HG03558 (cell line): Measurements from ENCODE around the gene CRYBA2.

Source experiments
- ATAC-seq: cut with Tn5 transposase; IDR thresholded peaks from one replicate; pipeline ENCODE4 v1.9.1; 2021; ENCODE audit warnings: moderate number of reproducible peaks; ENCODE audit not compliant: unreplicated experiment; ENCODE audit errors: extremely low read depth

CRYBA2 gene

DNA sequence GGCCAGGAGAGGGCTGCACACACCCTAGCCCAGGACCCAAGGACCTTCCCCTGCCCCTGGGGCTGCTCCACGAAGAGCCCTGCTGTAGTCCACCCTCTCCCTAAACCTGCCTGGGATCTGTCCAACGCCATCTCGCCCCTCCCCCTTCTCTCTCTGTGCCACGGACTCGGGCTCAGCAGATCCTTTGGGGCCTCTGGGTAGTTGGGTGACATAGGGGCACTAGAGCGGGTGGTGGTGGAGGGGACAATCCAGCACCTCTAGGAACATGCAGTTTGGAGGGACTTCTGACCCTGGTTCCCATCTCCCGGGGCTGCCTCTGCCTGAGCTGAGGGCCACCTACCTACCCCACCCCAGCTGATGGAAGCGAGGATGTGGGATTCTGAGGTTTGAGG, 7.3 kb upstream of the CRYBA2 start:
- ATAC-seq, result no peak

DNA sequence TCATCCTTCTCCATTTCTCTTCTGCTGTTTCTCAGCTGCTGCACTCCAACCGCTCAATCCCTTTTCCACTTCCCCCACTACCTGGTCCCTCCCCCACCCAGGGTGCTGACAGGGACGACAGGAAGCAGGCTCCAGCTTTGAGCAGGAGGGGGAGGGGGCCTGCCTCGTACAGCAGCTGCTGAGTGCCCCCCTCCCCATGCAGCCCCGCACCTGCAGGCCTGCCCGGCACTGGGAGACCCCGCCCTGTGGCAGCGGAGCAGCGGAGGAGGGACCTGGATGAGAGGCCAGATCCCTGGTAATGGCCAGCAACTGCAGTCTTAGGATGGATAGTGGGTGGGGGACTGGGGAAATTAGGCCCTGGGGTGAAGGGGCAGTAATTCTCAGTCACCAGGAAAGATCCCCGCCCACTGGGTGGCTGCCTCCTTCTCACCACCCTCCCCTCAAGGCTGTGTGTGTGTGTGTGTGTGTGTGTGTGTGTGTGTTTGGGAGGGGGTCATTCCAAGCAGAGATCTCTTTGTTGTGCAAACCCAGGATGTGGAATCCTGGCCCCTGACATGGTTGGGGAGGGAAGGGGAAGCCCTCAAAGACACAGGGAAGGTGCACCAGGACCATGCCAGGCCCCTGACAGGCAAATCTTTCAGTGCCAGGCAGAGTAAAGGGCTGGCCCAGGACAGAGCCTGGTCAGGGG, 6.8 kb upstream of the CRYBA2 start:
- no peak for ATAC-seq

DNA sequence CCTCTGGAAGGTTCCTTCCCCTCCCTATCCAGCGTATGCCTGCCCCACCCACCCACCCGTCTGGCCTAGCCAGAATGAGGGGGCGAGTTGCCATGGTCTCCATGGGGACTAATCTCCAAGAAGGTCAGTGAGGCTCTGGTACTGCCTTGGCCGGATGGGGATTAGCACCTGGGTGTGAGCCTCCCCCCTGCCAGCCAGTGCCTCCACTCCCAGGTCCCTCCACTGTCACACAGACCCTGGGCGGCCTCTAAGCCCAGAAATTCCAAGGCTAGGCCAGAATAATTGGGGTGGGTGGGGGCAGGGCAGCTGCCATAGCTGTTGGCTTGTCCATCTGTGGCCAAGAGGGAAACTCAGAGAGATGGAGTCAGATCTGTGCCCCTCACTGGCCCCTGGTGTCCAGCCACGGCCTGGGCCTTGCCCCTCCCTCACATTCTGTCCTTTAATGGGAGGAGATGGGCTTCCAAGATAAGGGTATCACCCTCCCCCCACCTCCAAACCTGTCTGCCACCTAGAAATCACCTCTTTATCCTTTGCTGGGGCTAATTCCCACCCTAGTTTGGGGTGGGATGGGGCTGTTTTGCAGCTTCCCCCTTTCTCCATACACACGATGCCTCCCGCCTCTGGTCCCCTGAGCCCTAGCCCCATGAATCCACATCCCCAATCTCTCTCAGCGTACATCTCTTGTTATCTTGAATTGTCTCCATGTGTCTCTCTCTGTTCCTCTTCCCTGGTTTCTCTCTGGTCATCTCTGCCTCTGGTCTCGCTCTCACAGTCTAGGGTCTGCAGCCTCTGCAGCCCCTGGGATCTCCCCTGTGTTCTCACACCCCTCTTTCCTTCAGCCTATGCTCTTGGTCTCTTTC, 6.0 kb upstream of the CRYBA2 start:
- ATAC-seq, result no peak

DNA sequence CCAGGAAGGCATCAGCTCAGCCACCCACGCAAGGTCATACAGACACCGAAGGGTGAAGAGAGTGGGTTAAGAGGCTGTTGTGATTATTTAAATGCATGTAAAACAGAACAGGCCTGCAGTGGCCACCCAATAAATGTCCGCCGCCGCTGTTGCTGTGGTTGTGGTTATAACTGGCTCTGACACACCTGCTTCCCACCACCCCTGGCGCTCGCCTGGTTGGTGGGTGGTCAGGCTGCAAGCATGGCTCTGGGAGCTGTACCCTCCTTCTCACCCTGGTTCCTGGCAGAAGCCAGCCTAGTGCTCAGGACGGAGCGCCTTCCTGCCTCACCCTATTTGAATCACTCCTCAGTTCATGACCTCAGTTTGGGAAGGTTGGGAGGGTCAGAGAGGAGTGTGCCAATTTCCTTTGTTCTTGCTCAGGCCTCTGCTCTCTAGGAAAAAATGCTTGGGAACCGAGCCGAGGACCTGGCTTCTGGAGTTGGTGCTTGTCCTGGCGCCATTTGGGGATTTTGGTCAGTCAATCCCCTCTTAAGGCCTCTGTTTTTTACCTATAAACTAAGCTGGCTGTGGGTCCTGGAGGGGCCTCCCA, 5.3 kb upstream of the CRYBA2 start:
- ATAC-seq, result no peak

DNA sequence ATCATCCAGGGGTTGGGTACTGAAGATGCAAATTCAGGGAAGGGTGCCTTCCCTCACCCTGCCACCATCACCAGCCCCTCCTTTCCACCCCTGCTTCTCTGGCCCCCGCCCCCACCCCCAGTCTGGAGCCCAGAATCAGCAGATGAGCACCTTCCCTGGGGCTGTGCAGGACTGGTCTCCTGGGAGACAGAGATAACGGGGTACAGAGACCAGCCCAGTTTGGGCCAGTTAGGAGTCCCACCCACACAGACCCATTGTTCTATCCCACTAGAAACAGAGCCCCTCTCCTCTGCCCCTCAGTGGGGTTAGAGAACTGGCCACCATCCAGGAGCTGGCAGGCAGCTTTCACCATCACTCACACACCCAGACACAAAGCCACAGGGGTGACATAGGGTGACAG, 4.5 kb upstream of the CRYBA2 start:
- no peak for ATAC-seq

DNA sequence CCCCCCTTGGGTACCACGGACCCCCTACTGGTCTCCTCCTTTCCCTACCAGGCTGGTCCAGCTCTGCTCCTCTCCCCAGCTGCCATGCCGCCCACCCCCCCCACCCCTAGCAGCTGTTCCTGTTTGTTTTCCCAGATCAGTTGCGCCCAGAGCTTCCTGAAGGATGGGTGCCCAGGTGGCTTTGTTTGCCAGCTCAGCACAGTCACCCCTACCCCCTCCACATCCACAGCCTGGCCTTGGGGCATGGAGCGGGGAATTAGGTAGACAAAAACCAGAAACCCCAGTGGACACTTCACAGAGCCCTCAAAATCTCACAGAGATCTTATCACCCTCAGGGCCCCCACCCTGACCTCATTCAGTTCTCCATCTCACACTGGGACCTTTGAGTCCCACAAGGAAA, 3.7 kb upstream of the CRYBA2 start:
- no peak for ATAC-seq

DNA sequence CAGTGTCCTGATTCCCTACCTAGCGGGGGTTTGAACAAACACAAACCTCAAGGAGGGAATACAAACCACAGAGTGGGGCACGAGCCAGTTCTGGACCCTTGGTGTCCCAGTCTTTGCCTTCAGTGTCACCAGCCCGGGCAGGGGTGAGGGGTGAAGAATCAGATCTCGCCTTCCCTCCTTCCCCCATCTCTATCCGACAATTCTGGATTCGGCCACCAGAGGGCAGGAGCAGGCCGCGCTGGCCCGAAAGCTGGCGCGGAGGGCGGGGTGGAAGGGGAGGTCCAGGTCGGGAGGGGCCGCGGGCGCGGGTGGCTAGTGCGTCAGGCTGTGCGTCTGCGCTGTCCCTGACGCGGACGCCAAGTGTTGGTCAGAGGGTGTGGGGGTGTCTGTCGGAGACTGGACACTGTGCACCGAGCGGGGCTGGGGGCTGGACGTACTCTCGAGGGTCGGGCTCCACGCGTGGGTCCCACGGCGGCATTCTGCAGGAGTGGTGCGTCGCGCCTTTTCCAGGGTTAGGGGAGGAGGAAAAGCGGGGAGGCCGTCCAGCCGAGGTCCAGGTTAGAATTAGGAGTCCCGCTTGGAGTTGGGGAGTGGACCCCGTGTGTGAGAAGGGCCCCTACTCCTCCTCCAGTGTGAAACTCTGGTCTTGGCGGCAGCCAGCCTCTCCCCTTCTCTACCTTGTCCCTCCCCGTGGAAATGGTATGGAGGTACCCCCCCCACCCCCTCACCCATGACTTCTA, 2.9 kb upstream of the CRYBA2 start:
- ATAC-seq, result no peak

DNA sequence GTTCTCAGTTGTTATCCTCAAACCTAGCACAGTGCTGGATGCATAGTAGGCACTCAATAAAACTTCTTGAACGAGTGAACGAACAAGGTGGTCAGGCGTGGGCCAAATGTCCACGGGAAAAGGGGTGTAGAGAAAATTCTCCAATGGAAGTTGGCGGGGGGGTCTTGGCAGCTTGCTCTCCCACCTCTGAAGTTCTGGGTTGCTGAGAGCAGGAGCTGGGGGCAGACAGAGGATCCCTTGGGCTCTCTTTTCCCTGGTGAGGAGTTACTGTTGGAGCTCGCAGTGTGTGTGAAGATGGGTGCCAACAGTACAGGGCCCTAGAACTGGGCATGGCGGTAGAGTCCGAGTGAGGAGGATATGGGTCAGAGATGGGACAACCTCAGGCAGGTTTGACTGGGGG, 2.3 kb upstream of the CRYBA2 start:
- ATAC-seq, result no peak

DNA sequence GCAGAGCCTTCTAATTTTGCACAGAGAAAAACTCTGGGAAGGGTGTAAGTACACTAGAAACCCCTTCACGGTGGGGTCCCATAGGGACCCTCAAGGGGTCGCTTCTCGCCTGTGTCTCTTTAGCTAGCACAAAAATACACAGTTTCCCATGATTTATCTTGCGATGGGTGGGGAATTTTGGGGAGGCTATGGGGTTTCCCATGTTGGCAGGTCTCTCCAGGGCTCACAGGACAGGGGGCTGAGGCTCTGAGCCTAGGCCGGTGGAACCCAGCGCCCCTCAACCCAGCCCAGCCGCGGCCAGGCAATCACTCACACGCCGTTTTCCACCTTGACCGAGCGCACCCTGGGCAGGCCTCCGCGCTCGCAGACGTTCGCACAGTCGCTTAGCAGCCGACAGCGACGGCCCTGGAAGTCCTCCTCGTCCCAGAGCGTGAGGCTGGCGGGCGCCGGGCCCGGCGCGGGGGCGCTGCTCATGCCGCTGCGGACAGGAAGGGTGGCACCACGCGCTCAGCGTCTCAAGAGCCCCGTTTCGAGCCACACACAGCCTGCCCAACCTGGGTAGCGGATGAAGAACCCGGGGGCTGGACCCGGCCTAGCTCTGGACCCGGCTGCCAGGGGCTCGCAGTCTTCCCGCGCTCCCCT, 398 bp downstream of the CRYBA2 start:
- ATAC-seq, result no peak

DNA sequence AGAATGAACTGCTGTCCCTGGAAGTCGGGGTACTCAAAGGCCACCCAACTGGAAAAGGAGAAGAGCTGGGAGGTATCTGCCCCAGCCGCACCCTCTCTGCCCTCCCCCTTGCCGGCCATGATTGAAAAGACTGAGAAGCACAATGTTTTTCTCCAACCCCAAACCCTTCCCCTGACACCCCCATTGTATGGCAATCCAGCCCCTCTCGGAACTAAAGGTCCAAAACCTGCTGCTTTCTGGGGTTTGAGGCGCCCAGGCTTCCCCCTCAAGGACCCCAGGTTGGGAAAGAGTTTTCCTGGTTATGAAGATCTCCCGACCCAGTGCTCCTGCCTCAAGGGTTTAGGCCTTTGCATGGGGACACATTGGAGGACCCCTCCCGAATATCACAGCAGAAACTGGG, 1.0 kb downstream of the CRYBA2 start:
- no peak for ATAC-seq

DNA sequence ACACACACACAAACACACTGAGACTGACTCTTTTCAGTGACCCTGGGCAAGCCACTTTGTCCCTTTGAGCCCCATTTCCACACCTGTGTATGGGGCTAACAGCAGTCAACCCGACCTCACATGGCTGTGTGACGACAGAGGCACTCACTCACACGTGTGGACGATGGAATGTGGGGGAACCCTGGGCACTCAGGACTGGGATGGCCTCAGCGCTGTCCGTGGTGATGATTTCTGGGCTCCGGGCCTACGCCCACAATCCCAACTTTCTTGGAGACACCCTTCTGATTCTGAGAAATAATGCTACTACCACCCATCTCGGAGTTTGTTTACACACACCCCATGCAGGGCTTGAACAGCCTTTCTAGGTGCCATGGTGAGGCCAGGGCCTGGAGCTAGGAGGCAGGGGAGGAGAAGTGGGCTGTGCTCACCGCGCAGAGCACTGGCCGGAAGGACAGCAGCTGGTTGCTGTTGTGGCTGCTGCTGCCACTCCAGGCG, 1.5 kb downstream of the CRYBA2 start:
- ATAC-seq, result no peak

DNA sequence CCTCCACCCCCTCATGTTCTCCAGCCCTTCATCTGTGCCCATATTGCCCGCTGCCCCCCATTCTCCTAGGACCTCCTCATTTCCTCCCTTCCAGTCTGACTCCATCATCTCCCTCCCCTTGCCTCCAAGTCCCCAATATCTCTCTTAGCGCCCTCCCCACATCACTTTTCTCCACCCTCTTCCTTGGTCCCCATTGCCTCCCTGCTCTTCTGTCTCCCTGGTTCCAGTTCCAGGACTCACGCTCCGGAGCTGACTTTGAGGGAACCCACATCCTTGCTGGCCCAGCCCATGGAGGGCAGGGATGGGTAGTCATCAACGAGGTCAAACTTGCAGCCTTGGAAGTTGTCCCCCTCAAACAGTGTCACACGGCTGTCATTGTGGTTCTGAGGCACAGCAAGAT, 2.6 kb downstream of the CRYBA2 start:
- no peak for ATAC-seq

DNA sequence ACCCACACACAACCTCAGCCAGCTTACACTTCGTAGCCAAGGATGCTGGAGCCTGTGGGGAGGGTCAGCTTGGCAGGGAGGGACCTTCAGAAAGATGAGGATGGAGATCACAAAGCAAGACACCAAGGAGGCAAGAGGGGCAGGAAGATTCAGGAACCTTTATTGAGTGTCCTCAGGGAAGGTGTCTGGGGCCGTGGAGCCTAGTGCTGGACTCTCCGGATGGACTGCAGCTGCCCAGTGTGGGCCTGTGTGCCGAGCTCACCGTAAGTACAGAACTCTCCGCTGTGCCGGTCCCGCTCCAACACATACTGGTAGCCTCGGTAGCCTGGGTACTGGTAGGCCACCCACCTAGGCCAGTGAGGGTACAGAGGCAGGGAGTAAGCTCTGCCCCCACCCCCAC, 3.2 kb downstream of the CRYBA2 start:
- no peak for ATAC-seq

DNA sequence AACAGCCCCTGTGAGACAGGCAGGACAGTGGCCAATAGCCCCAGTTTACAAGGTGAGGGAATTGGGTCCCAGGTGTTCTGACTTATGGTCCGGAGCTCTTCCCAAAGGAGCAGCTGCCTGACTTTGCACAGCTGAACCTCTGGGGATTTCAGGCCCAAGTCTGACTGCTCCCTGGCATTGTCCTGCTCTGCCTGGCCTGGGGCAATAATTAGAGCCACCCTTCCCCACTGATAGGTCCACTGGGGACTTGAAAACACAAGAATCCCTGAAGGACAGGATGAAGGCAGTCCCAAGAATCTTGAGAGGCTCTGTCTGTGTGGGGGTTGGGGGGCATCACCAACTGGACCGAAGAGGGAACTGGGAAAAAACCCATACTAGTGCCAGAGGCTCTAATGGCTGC, 4.6 kb downstream of the CRYBA2 start:
- ATAC-seq, result no peak

DNA sequence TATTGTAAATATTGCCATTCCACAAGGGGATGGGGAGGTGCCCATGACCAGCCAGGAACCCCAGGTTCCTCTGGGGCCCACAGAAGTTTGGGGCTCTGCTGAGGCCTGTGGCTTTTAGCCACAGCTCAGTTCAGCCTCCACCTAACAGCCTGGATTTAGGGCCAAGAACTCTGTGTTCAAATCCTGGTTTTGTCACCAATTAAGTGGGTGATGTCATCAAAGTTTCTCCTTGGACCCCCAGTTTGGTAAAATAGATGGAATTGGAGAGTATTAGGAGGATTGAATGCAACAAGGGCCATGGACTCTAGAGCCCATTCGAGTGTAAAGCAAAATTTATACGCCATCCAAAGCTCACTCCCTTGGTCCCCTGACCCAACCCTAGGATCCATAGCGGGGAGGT, 5.1 kb downstream of the CRYBA2 start:
- ATAC-seq, result no peak

DNA sequence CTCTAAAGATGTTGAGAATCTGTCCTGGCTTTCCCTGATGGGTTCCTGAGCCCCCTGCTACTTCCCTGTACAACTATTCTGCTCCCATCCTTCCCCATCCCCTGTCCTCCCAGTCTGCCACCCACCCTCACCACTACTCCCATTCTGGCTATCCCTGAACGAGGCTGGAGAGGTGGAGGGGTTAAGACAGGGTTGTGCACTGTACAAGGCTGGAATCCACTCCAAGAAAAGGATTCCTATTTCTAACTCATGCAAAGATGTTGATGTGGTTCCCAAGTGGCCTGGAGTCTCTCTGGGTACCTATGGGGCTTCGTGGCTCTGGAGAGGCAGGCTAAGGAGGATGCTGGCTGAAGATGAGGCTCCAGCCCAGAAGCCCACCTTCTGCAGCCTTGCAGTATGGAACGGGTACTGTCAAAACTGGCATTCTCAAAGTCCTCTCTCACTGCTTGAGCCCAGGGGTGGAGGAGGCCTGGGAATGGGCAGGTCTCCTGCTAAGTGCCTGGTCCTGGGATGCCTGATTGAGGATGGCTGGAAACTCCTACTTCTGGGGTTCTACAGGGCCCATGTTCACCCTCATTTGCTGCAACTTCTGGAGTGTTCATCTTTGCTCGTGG, 7.0 kb downstream of the CRYBA2 start:
- ATAC-seq, result no peak

DNA sequence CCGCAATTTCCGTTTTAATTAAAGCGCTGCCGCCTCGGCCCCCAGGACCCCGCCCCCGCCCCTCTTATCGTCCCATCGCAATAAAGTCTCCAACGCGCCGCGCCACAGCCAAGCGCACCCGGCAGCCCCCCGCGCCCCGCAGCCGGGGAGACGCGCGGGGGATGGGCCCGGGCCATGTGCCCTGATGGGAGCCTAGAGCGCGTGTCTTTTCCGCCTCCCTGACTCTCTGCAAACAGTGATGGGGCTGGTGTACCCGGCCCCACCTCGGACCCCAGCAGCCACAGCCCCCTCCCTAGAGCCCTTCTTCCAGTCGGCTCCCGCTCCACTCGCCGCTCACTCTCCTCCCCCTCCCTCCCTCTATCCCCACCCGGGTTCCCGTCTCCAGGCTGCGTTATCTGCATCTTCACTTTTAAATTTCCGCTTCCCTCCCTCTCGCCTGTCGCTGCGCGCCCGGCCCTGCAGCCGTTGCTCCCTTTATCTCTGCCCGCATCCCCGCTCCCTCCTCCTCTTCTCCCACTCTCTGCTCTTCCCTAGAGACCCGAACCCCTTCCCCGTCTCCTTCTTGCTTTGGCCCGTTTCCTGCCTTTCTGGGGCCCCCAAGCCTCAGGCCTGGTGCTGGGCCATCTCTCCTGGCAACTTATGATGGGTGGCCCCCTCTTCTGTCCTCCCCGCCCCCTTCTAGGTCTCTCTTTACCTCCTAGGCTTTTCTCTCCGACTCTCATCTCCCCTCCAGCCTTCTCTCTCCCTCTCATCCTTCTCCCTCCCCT, 7.7 kb downstream of the CRYBA2 start:
- ATAC-seq, result no peak

DNA sequence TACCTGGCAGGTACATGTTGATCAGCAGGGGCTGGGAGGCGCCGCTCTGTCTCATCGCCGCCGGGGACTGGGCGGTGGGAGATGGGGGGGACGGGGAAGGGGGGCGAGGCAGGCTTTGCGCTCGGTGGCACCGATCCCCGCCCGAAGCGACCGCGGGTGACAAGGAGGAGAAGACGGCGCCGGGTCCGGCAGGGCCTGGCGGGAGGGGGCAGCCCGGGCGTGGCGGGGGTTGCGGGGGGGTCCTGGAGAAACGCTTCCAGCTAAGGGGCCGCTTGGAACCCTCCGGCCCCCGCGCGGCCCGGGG, 8.2 kb downstream of the CRYBA2 start, which contains the start of gene FEV:
Gene FEV, minus strand, starts transcription at position 164 of the 304 bp plus-strand sequence. Its CDS starts 109 bp downstream, at position 55.
- ATAC-seq, result no peak
